Measurements from ENCODE around the gene ADRB1.

The ADRB1 gene

GRCh38 chr10:114003161-114003941, 40.3 kb upstream of the ADRB1 start:
- H3K27ac ChIP-seq (ENCODE audit: low read depth, low read length) = no peak overlapping the region
- no peaks in the 10 kb centered on the region for H3K9me3 ChIP-seq (ENCODE audit: control insufficient read depth, insufficient read depth, low read length)
- H3K36me3 ChIP-seq (ENCODE audit: control insufficient read depth, low read length) = no peaks in the 10 kb centered on the region
- H3F3A ChIP-seq (ENCODE audit: control insufficient read depth, insufficient read depth) = no peaks in the 10 kb centered on the region
- peaks cover 11% of the 10 kb centered on the region for H3K27me3 ChIP-seq (ENCODE audit: control insufficient read depth, low read length)
- no peaks in the 10 kb centered on the region for H3K79me2 ChIP-seq (ENCODE audit: control insufficient read depth, low read length)
- no peaks in the 10 kb centered on the region for H3K9me2 ChIP-seq (replicated peaks; ENCODE audit: control insufficient read depth, low read length)
- H3K4me2 ChIP-seq (ENCODE audit: low read length) = no peak overlapping the region
- no peaks in the 10 kb centered on the region for H4K20me1 ChIP-seq (ENCODE audit: control insufficient read depth, insufficient read depth, low read depth, low read length)
- no peak overlapping the region for H3K4me3 ChIP-seq (ENCODE audit: low read length)
- H3K4me1 ChIP-seq (ENCODE audit: control insufficient read depth, low read length) = no peaks in the 10 kb centered on the region
- no peak for TF ChIP-seq EZH2phosphoT487 (IDR thresholded peaks at IDR 0.05; ENCODE audit: borderline replicate concordance, low read length)
- TF ChIP-seq, protein P1, sequence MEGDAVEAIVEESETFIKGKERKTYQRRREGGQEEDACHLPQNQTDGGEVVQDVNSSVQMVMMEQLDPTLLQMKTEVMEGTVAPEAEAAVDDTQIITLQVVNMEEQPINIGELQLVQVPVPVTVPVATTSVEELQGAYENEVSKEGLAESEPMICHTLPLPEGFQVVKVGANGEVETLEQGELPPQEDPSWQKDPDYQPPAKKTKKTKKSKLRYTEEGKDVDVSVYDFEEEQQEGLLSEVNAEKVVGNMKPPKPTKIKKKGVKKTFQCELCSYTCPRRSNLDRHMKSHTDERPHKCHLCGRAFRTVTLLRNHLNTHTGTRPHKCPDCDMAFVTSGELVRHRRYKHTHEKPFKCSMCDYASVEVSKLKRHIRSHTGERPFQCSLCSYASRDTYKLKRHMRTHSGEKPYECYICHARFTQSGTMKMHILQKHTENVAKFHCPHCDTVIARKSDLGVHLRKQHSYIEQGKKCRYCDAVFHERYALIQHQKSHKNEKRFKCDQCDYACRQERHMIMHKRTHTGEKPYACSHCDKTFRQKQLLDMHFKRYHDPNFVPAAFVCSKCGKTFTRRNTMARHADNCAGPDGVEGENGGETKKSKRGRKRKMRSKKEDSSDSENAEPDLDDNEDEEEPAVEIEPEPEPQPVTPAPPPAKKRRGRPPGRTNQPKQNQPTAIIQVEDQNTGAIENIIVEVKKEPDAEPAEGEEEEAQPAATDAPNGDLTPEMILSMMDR (IDR thresholded peaks at IDR 0.05; ENCODE audit: low read depth, low read length, poor library complexity, severe bottlenecking) = no peak

DNA sequence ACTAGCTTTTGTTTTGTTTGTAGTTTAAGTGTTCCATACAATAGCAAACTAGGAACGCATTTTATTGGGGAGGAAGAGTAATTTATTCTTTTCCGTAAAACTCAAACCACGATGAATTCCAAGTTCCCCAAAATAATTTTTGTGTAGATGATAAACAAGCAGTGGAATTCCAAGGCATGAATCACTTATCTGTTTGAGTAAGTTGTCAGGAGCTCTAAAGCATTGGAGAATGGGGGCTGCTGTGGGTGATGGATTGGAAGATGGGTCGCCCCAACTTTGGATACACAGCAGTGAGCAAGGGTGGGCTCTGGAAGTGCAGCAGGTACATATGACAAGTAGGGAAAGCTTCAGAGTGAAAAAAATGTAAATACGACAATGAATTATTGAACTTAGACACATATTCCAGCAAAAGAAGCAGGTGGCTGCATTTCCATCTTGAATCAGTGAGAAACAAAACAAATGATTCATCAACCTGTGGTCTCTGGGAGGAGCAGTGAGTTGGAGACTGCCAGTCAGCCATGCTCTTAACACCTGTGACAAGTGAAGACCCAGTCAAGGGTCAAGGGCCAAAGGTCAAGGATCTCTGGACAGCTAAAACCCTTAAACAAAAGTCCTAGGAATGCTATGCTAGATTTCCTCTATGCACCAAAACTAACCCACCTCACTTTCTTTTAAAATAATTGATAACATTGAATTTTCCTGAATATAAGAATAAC, 34.2 kb upstream of the ADRB1 start:
- TF ChIP-seq, protein P1 (IDR thresholded peaks at IDR 0.05; ENCODE audit: low read depth, low read length, poor library complexity, severe bottlenecking) = no peak
- no peak for TF ChIP-seq EZH2phosphoT487 (IDR thresholded peaks at IDR 0.05; ENCODE audit: borderline replicate concordance, low read length)
- no peaks in the 10 kb centered on the region for H3K79me2 ChIP-seq (ENCODE audit: control insufficient read depth, low read length)
- H3K27me3 ChIP-seq (ENCODE audit: control insufficient read depth, low read length) = no peaks in the 10 kb centered on the region
- H3K36me3 ChIP-seq (ENCODE audit: control insufficient read depth, low read length) = no peaks in the 10 kb centered on the region
- no peaks in the 10 kb centered on the region for H3K9me2 ChIP-seq (replicated peaks; ENCODE audit: control insufficient read depth, low read length)
- H3F3A ChIP-seq (ENCODE audit: control insufficient read depth, insufficient read depth) = no peaks in the 10 kb centered on the region
- H3K27ac ChIP-seq (ENCODE audit: low read depth, low read length) = no peak overlapping the region
- H3K4me3 ChIP-seq (ENCODE audit: low read length) = no peak overlapping the region
- no peaks in the 10 kb centered on the region for H4K20me1 ChIP-seq (ENCODE audit: control insufficient read depth, insufficient read depth, low read depth, low read length)
- H3K9me3 ChIP-seq (ENCODE audit: control insufficient read depth, insufficient read depth, low read length) = no peaks in the 10 kb centered on the region
- H3K4me1 ChIP-seq (ENCODE audit: control insufficient read depth, low read length) = no peaks in the 10 kb centered on the region
- no peak overlapping the region for H3K4me2 ChIP-seq (ENCODE audit: low read length)

DNA sequence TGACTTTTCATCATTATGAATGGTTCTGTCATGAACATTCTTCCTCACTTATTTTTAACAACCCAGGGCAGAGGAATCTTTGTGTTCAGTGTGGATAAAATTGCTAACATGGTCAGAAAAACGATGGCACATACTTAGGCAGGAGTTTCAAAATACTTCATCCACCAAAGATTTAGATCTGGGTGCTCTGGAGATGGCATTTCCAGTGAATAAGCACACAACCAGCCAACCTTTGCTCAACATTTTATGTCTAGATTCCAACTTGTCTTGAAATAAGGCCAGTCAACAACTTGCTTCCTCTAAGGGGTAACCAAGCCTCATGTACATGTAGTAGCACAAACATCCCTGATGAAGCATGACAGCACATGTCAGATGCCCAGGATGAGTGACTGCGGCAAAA, 33.4 kb upstream of the ADRB1 start:
- H3K27me3 ChIP-seq (ENCODE audit: control insufficient read depth, low read length) = peaks cover 1% of the 10 kb centered on the region; the same call in 1 of the 2 replicates
- H3K27ac ChIP-seq (ENCODE audit: low read depth, low read length) = no peak overlapping the region
- no peaks in the 10 kb centered on the region for H3K79me2 ChIP-seq (ENCODE audit: control insufficient read depth, low read length)
- no peaks in the 10 kb centered on the region for H4K20me1 ChIP-seq (ENCODE audit: control insufficient read depth, insufficient read depth, low read depth, low read length)
- no peak overlapping the region for H3K4me2 ChIP-seq (ENCODE audit: low read length)
- no peak overlapping the region for H3K4me3 ChIP-seq (ENCODE audit: low read length)
- TF ChIP-seq EZH2phosphoT487 (IDR thresholded peaks at IDR 0.05; ENCODE audit: borderline replicate concordance, low read length) = no peak
- TF ChIP-seq, protein P1 (IDR thresholded peaks at IDR 0.05; ENCODE audit: low read depth, low read length, poor library complexity, severe bottlenecking) = no peak
- H3K4me1 ChIP-seq (ENCODE audit: control insufficient read depth, low read length) = no peaks in the 10 kb centered on the region
- H3F3A ChIP-seq (ENCODE audit: control insufficient read depth, insufficient read depth) = no peaks in the 10 kb centered on the region
- H3K36me3 ChIP-seq (ENCODE audit: control insufficient read depth, low read length) = no peaks in the 10 kb centered on the region
- H3K9me2 ChIP-seq (replicated peaks; ENCODE audit: control insufficient read depth, low read length) = no peaks in the 10 kb centered on the region
- H3K9me3 ChIP-seq (ENCODE audit: control insufficient read depth, insufficient read depth, low read length) = peaks cover 3% of the 10 kb centered on the region; the same call in 1 of the 2 replicates

Data from DOHH2 (cell line).